IMR-90 (cell line): Measurements from ENCODE around the gene OR2AK2. TPM values are rescaled to one million over a fixed set of nuclear protein-coding genes. Genes with fewer than 3 reads are reported as not detected.

ENCODE experiments used
- ATAC-seq: fragments of 200-7000 bp; cut with Tn5 transposase; 2 replicates; pipeline ENCODE4 v1.9.1; 2020; ENCODE audit warnings: low read depth, mild to moderate bottlenecking, moderate library complexity
- Bru-seq: library from RNA; stranded (reverse); fragments of 400-500 nt; gene quantifications from one replicate; lab custom pipeline; 2021; lab: Mats Ljungman, UMichigan
- BruChase-seq, 2 experiments: library from RNA; stranded (reverse); fragments of 400-500 nt; gene quantifications; one replicate each; lab custom pipeline; 2021; lab: Mats Ljungman, UMichigan
- BruUV-seq: library from RNA; stranded (reverse); fragments of 400-500 nt; replicated peaks from 2 replicates; lab custom pipeline; 2021; lab: Mats Ljungman, UMichigan
- CTCF ChIA-PET: fragments of 300-600 bp; formaldehyde crosslinking; extraction: SDS; loops from one replicate; lab custom pipeline; 2021; ENCODE audit warnings: antibody characterized with exemption; lab: Yijun Ruan, JAX
- POLR2A ChIA-PET: fragments of 300-600 bp; sonication (Branson Sonifier 250); formaldehyde crosslinking; loops from one replicate; lab custom pipeline; 2022; ENCODE audit warnings: antibody characterized with exemption; ENCODE audit not compliant: unreplicated experiment; lab: Charles Lee
- DNase-seq: peaks from one replicate; pipeline ENCODE4 v3.0.0; 2013
- H2AFZ ChIP-seq: replicated peaks from 2 replicates; pipeline ENCODE3; 2013; ENCODE audit warnings: low read length, mild to moderate bottlenecking; ENCODE audit not compliant: poor library complexity
- H2AK5ac ChIP-seq: 2 replicates; pipeline ENCODE4 v1.6.1; 2013; ENCODE audit warnings: low read depth, low read length, inconsistent platforms
- H2AK9ac ChIP-seq: replicated peaks from 2 replicates; pipeline ENCODE3; 2013; ENCODE audit warnings: mild to moderate bottlenecking, low read depth, low read length, moderate library complexity; ENCODE audit not compliant: poor library complexity
- H2BK120ac ChIP-seq: 2 replicates; pipeline ENCODE4 v1.6.1; 2013; ENCODE audit warnings: low read depth, low read length, inconsistent platforms
- H2BK15ac ChIP-seq: 3 replicates; pipeline ENCODE4 v1.6.1; 2013; ENCODE audit warnings: low read depth, low read length, inconsistent platforms
- H2BK20ac ChIP-seq: 2 replicates; pipeline ENCODE4 v1.6.1; 2013; ENCODE audit warnings: low read depth, mild to moderate bottlenecking, inconsistent platforms, low read length, moderate library complexity
- H2BK5ac ChIP-seq: 2 replicates; pipeline ENCODE4 v1.6.1; 2013; ENCODE audit warnings: mild to moderate bottlenecking, low read depth, low read length, inconsistent platforms; ENCODE audit not compliant: poor library complexity, severe bottlenecking
- H3K14ac ChIP-seq: replicated peaks from 2 replicates; pipeline ENCODE4 v1.6.1; 2013; ENCODE audit warnings: low read depth, low read length, inconsistent platforms
- H3K18ac ChIP-seq: 2 replicates; pipeline ENCODE4 v1.6.1; 2013; ENCODE audit warnings: low read depth, low read length, control low read depth
- H3K23ac ChIP-seq: 2 replicates; pipeline ENCODE4 v1.6.1; 2013; ENCODE audit warnings: low read depth, low read length, inconsistent platforms
- H3K27ac ChIP-seq: 2 replicates; pipeline ENCODE4 v1.5.1; 2013; ENCODE audit warnings: mild to moderate bottlenecking, control low read depth, low read length; ENCODE audit not compliant: insufficient read depth
- H3K27me3 ChIP-seq: 2 replicates; pipeline ENCODE4 v1.6.1; 2013; ENCODE audit warnings: low read length; ENCODE audit not compliant: control insufficient read depth, insufficient read depth
- H3K36me3 ChIP-seq: 2 replicates; pipeline ENCODE4 v1.6.1; 2013; ENCODE audit warnings: low read length, mixed read lengths; ENCODE audit not compliant: control insufficient read depth, insufficient read depth
- H3K4ac ChIP-seq: 2 replicates; pipeline ENCODE4 v1.6.1; 2013; ENCODE audit warnings: low read depth, low read length, inconsistent platforms
- H3K4me1 ChIP-seq: 2 replicates; pipeline ENCODE4 v1.6.1; 2013; ENCODE audit warnings: low read length, mixed read lengths; ENCODE audit not compliant: control insufficient read depth, insufficient read depth
- H3K4me2 ChIP-seq: 2 replicates; pipeline ENCODE4 v1.6.1; 2013; ENCODE audit warnings: low read depth, mild to moderate bottlenecking, control low read depth, low read length, moderate library complexity
- H3K4me3 ChIP-seq: 2 replicates; pipeline ENCODE4 v1.5.1; 2013; ENCODE audit warnings: low read depth, mild to moderate bottlenecking, control low read depth, low read length, moderate library complexity; ENCODE audit not compliant: insufficient read depth
- H3K56ac ChIP-seq: 2 replicates; pipeline ENCODE4 v1.6.1; 2013; ENCODE audit warnings: low read length, inconsistent platforms; ENCODE audit not compliant: insufficient read depth; ENCODE audit errors: extremely low read depth
- H3K79me1 ChIP-seq, 2 experiments: 2 replicates each; pipeline ENCODE4 v1.6.1; 2013; ENCODE audit warnings: low read length in 2 of 2, inconsistent platforms in 1 of 2, low read depth in 1 of 2
- H3K9ac ChIP-seq: 2 replicates; pipeline ENCODE4 v1.6.1; 2013; ENCODE audit warnings: low read depth, low read length, control low read depth
- H3K9me1 ChIP-seq: 2 replicates; pipeline ENCODE4 v1.6.1; 2013; ENCODE audit warnings: low read length, inconsistent platforms; ENCODE audit not compliant: insufficient read depth
- H3K9me3 ChIP-seq: 2 replicates; pipeline ENCODE4 v1.6.1; 2013; ENCODE audit warnings: low read length; ENCODE audit not compliant: control insufficient read depth, insufficient read depth
- H4K20me1 ChIP-seq: 2 replicates; pipeline ENCODE4 v1.6.1; 2013; ENCODE audit warnings: low read length, inconsistent platforms; ENCODE audit not compliant: insufficient read depth
- H4K5ac ChIP-seq: 2 replicates; pipeline ENCODE4 v1.6.1; 2013; ENCODE audit warnings: mild to moderate bottlenecking, low read depth, low read length, control low read depth
- H4K8ac ChIP-seq, 2 experiments: 2 replicates each; pipeline ENCODE4 v1.6.1; 2013; ENCODE audit warnings: low read depth in 2 of 2, low read length in 2 of 2, control low read depth in 1 of 2, inconsistent platforms in 1 of 2
- H4K91ac ChIP-seq: 2 replicates; pipeline ENCODE4 v1.6.1; 2013; ENCODE audit warnings: low read depth, low read length, inconsistent platforms; ENCODE audit not compliant: insufficient read depth
- CEBPB ChIP-seq: IDR thresholded peaks from 2 replicates; pipeline ENCODE4 v1.6.1; 2012; ENCODE audit warnings: low read depth, low read length, improper control_type of control experiment
- MXI1 ChIP-seq: IDR thresholded peaks from 2 replicates; pipeline ENCODE4 v1.6.1; 2012; ENCODE audit warnings: low read depth, mild to moderate bottlenecking, low read length, moderate library complexity, borderline replicate concordance
- NFE2L2 ChIP-seq: fragments of 150-350 bp; IDR thresholded peaks from 2 replicates; pipeline ENCODE4 v1.6.1; 2016; ENCODE audit warnings: low read depth, mild to moderate bottlenecking, low read length
- POLR2A ChIP-seq: IDR thresholded peaks from 2 replicates; pipeline ENCODE4 v1.6.1; 2012; ENCODE audit warnings: mild to moderate bottlenecking, low read depth, low read length
- RFX5 ChIP-seq: IDR thresholded peaks from 2 replicates; pipeline ENCODE4 v1.8.0; 2012; ENCODE audit warnings: low read depth, mild to moderate bottlenecking, low read length, moderate library complexity
- WGBS, 2 experiments: methylation state at CpG; one replicate each; pipeline versions ENCODE4 v1.1.5 to v1.1.7; 2013; ENCODE audit warnings: missing lambda C conversion rate in 2 of 2; ENCODE audit not compliant: insufficient read length in 1 of 2; ENCODE audit errors: extremely low coverage in 2 of 2; 5-methylcytosine and 5-hydroxymethylcytosine counted together
- dilution Hi-C: fragments of 300-500 bp; cut with HindIII; formaldehyde crosslinking; loops from one replicate; pipeline ENCODE4 v1.14.3; 2018; ENCODE audit warnings: low sequenced_read_pairs; ENCODE audit not compliant: unreplicated experiment
- in situ Hi-C: fragments of 300-500 bp; cut with MboI; formaldehyde crosslinking; loops from 3 replicates; pipeline ENCODE4 v1.14.3; 2019; ENCODE audit warnings: low sequenced_read_pairs, inconsistent platforms, mixed read lengths
- intact Hi-C: fragments of 100-400 bp; cut with micrococcal nuclease; formaldehyde crosslinking; loops from 2 replicates; pipeline ENCODE4 v1.10.0; 2022
- long read RNA-seq: library from polyadenylated mRNA; unstranded; transcript quantifications from one replicate; pipeline ENCODE4 v2.0.0, GENCODE V29; 2021; ENCODE audit not compliant: unreplicated experiment
- polyA plus RNA-seq, 3 experiments: library from polyadenylated mRNA; depleted of rRNA; stranded (reverse); fragments of >200 nt; gene quantifications; 2 replicates each; pipeline ENCODE4 v1.2.3, GENCODE V29; 2012; ENCODE audit warnings: low replicate concordance in 1 of 3
- total RNA-seq: library from RNA; depleted of rRNA; stranded (reverse); fragments of >200 nt; gene quantifications from 2 replicates; pipeline ENCODE4 v1.2.3, GENCODE V29; 2012; rRNA removed

Gene OR2AK2
- total RNA-seq (not detected in 2 replicates), polyA plus RNA-seq (2012; rRNA removed) (not detected in 2 replicates), Bru-seq, nascent RNA (not detected), BruChase-seq, experiment 1, labeled RNA remaining after a 6-hour chase (not detected), BruChase-seq, experiment 2, labeled RNA remaining after a 2-hour chase (not detected)
- polyA plus RNA-seq (2012; cell fraction: cytosol; rRNA removed), result not detected in 2 replicates
- polyA plus RNA-seq (2012; cell fraction: nucleus; rRNA removed; ENCODE audit: low replicate concordance), result 0.09 TPM in 1 of 2 replicates, not detected in the other
- long read RNA-seq, result 0 reads

GRCh38 chr1:247964933-247965332, at the start of gene OR2AK2:
TSS of gene OR2AK2 (plus strand) at chr1:247965233. CDS start at chr1:247965377, 144 bp downstream.
- DNase-seq (no peak), ATAC-seq (no peak)
- no peak within 1 kb of the TSS for H2AFZ ChIP-seq
- no peaks in the 10 kb centered on the region for H4K20me1 ChIP-seq
- intact Hi-C loops, result no loop called here
- no peak within 1 kb of the TSS for H4K8ac ChIP-seq
- H2BK20ac ChIP-seq, result no peak within 1 kb of the TSS
- no peak within 1 kb of the TSS for H3K23ac ChIP-seq
- H2AK9ac ChIP-seq, result no peak within 1 kb of the TSS
- dilution Hi-C loops, result no loop called here
- H3K4me3 ChIP-seq, result no peak within 1 kb of the TSS
- no TSS peak for BruUV-seq
- ChIA-PET POLR2A (no interaction called here), CTCF (no interaction called here)
- no peak within 1 kb of the TSS for H3K27ac ChIP-seq
- H3K14ac ChIP-seq, result no peak within 1 kb of the TSS
- no peak within 1 kb of the TSS for H3K4me2 ChIP-seq
- H4K91ac ChIP-seq, result no peak within 1 kb of the TSS
- no peak within 1 kb of the TSS for H3K18ac ChIP-seq
- no peak within 1 kb of the TSS for H2AK5ac ChIP-seq
- H2BK120ac ChIP-seq, result no peak within 1 kb of the TSS
- TF ChIP-seq NFE2L2 (no peak), RFX5 (no peak), POLR2A (no peak), CEBPB (no peak), MXI1 (no peak)
- H3K27me3 ChIP-seq, result no peaks in the 10 kb centered on the region
- in situ Hi-C loops, result no loop called here
- H3K9me1 ChIP-seq, result no peaks in the 10 kb centered on the region
- H4K5ac ChIP-seq, result no peak within 1 kb of the TSS
- peaks cover 14% of the 10 kb centered on the region for H3K9me3 ChIP-seq
- H3K79me1 ChIP-seq, result no peaks in the 10 kb centered on the region
- no peak within 1 kb of the TSS for H3K4ac ChIP-seq
- WGBS, 2 experiments, result no CpG with 5 or more reads among the region's 2 CpGs
- H3K56ac ChIP-seq, result no peak within 1 kb of the TSS
- H3K9ac ChIP-seq, result no peak within 1 kb of the TSS
- no peaks in the 10 kb centered on the region for H3K4me1 ChIP-seq
- H2BK5ac ChIP-seq, result no peak within 1 kb of the TSS
- H3K36me3 ChIP-seq, result no peaks in the 10 kb centered on the region
- no peak within 1 kb of the TSS for H2BK15ac ChIP-seq
